CD4-positive, alpha-beta T cell treated with Interleukin-15 for 4 hours (primary cell): ENCODE results near the gene COL6A1.
"Not testable (repeated sequence)": the region's sequence is repeated elsewhere in the genome, so short reads cannot be mapped to it uniquely, and the experiment has no call there.

ENCODE experiments used
- DNase-seq: peaks from one replicate; pipeline ENCODE4 v3.0.0-alpha.2; 2020; ENCODE audit warnings: low spot score

The COL6A1 gene

DNA sequence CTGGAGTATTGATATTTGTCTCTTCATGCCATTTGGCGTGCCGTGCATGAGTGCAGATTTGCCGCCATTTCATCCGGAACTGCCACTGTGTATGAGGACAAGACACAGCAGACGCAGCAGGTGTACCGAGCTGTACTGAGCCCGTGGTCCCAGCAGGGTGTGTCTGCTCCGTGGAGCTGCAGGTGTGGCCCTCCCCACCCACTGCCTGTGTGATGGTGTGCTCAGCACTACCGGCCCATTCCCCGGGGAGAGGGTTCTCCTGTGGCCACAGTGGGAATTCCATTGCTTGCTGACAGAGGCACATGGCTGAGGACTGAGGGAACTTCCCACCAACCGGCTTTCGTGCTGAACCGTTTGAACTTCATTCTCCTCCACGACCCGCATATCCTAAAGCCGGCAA is 34.3 kb upstream of the COL6A1 start:
- DNase-seq: no peak

DNA sequence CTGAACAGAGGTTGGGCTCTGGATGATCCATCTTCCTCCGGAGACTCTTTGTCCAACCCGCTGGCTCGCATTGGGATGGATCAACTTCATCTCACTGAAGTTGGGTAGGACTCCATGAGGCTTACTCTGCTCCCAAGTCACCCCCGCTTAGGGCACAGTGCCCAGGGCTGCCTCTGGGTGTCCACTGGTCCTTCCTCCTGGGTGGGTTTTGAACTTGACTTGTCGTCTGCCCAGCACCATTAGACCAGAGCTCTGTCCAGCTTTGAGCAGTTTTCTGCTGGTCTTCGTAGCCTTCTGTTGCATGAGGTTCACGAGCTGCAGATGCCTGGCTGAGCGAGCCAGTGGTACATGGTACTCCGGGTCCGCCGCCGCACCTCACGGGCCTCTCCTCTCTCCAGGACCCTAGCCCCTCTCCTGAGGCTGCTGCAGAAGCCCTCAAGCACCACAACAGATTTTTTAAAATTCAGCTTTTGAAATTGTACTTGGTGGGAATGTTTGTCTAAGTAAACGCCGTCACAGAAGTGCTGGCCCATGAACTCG is 33.8 kb upstream of the COL6A1 start:
- no peak for DNase-seq

DNA sequence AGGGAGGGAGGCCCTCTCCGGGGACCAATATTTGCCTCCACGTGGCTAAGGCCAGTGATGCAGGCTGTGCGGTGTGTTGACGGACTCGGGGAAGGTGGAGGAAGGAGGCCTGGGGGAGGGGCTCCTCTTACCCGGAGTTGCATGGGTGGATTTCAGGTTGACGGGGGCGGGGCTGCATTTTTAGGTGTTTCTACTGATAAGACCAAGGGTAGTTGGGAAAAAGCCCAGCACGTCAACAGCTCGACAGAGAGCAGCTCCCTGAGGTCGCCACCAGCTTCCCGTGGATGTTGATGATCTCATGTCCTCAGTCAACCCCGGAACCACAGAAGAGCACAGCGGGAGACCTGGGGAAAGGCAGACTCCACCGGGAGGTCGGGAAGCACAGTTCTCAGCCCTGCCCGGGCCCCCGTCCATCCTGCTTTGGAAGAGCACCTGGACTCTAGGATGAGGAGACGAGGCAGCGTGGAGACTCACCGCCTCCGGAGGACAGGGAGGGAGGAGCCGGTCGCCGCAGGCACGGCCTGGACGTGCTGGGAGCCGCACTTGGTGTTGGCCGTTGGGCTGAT is 32.9 kb upstream of the COL6A1 start:
- DNase-seq: no peak

- DNase-seq: no peak
Measured at GRCh38 chr21:45949928-45950739, 31.4 kb upstream of the COL6A1 start.

DNA sequence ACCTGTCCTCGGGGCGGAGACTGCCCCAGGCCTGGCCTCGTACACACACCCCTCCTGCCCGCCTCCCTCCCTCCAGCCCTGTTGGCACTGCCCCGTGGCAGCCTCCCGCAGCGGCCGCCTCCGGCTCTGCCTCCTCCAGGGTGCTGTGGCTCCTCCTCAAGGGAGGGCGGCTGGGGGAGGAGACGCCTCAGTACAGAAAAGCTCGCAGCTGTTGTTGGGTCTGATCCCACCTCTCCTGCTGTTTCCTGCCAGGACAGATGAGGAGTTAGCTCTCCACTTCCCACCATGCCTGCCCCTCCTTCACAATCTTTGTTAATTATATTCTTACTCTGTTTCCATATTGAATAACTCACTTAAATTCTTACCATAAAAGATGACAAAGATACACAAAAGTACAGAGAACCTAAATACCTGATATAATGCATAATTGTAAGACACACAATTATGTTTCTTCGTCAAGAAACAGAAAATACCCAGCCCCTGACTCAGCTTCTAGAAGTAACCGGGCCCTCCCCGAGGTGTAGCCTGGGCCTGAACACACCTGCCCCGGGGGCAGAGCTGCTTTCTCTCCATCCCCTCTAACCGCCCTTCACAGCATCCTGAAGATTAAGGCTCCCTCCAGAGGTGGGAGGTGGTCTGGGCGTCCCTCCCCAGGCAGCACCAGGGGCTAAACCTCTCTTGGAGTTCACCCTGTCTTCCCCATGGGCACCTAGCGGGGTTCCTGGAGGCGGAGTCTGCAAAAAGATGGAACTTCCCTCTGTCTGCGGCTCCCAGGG is 30.6 kb upstream of the COL6A1 start:
- no peak for DNase-seq

DNA sequence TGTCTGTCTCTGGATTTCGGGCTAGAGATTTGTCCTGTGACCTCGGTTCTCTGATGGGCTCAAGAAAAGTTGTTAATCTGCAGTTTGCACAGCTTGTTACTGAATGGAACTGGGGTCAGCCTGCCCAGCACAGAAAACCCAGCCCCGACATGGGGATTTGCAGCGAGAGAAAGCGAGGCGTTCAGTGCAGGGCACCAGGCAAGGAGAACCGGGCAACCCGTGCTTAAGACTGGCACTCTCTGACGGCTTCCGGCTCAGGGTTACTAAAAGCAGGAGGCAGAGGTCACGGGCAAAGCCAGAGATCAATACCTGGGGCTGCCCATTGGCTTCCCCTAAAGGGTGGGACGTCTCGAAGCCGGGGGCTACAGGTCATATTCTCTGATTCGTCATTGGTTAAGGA is 29.9 kb upstream of the COL6A1 start:
- no peak for DNase-seq

DNA sequence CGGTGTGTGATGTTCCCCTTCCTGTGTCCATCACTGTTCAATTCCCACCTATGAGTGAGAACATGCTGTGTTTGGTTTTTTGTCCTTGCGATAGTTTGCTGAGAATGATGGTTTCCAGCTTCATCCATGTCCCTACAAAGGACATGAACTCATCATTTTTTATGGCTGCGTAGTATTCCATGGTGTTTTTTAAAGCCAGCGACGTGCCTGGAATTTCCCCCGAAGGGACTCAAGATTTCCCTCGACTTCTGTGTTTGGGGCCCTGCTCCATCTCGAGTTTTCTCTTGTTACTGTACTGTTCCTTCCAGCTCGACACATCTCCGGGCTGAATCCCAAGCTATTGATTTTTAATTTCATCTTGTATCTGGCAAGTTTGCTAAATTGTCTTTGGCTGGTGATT is 29.0 kb upstream of the COL6A1 start:
- DNase-seq: not testable (repeated sequence)

- no peak for DNase-seq
Measured at GRCh38 chr21:45952974-45953373, 28.6 kb upstream of the COL6A1 start.

DNA sequence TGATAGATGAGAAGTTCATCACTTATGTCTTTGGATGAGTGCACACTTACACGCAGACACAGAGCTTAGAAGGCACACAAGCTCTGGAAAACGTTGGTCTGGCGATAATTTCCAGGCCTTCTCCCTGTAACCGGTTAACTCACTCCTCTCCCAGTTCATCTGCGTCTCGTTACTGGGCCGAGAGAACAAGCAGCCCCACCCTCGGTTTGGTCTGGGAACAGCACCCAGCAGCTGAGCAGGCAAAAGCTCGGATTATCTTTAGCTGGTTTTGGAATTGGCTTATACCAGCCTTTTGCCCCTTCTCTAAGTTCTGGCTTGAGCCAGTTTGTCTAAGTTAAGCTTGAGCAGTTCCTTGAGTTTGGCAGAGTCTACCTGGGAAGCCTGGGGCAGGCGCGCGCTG is 27.3 kb upstream of the COL6A1 start:
- DNase-seq: no peak

DNA sequence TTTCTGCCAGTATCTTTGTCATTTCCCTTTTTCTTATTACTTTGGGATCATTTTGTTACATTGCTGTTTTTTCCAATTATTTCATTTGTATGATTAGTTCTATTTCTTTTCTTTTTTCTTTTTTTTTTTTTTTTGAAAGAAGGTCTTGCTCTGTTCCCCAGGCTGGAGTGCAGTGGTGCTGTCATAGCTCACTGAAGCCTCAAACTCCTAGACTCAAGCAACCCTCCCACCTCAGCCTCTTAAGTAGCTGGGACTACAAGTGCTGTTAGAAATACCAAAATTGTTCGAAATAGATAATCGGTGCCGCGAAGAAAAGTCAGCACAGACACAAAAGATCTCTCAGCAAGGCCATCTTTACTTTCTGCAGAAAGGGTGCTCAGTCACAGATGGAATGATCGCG is 26.6 kb upstream of the COL6A1 start:
- DNase-seq: no peak

GRCh38 chr21:45957551-45957950 is 24.0 kb upstream of the COL6A1 start:
- no peak for DNase-seq

DNA sequence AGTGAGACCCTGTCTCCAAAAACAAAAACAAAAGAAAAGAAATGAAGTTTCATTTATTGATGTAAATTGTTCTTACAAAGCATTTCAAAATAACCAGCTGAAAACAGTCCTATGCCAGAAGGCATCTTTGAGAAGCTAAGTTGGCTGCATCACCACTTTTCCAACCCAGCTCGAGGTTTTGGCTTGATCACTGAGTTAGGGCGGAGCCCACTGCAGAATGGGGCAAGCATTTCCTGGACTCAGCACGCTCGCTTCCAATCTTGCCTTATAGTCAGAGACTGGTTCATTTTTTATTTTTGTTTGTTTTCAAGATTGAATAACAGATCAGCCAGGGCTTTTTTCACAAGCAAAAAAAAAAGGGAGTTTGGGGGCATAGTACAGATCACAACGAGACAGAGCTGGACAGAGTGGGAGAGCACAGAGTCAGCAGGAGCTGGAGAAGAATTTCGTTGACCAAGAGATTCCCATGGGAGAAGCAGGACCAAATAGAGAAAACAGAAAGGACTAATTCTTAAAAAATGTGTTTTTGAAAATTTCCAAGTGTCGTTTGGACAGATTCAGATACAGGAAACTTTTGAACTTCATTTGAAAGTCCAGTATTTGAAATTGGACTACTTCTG is 23.5 kb upstream of the COL6A1 start:
- no peak for DNase-seq

- no peak for DNase-seq
Measured at GRCh38 chr21:45959182-45959581, 22.4 kb upstream of the COL6A1 start.

DNA sequence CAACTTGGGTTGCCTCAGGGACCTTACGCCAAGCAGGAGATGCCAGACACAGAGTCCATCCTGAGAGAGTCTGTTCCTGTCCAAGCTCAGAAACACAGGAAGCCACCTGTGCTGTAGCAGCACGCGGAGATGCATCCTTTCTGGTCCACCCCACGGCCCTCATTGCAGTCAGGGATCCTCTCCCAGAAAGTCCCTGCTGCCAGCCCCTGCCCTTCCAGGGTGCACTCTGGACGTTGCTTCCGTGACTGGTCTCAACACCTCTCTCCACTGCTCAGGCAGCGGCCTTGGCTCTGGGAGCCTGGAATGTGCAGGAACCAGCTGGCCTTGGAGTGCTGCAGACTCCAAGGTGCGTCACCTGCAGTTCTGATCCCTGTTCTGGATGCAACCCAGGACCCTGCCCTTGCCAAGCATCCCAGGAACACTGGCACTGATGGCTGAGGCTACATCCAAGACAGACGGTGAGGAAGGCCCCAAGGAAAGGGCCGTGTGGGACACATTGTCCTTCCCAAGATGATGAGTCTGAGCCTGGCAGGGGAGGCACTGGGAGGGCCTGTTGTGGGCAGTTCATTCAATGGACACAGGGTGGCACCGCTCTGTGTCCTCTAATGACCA is 21.7 kb upstream of the COL6A1 start:
- DNase-seq: no peak

- DNase-seq: not testable (repeated sequence)
Measured at GRCh38 chr21:45961408-45961807, 20.2 kb upstream of the COL6A1 start.

GRCh38 chr21:45962531-45963231 is 18.9 kb upstream of the COL6A1 start:
- no peak for DNase-seq

- no peak for DNase-seq
Measured at GRCh38 chr21:45963232-45963570, 18.4 kb upstream of the COL6A1 start.

DNA sequence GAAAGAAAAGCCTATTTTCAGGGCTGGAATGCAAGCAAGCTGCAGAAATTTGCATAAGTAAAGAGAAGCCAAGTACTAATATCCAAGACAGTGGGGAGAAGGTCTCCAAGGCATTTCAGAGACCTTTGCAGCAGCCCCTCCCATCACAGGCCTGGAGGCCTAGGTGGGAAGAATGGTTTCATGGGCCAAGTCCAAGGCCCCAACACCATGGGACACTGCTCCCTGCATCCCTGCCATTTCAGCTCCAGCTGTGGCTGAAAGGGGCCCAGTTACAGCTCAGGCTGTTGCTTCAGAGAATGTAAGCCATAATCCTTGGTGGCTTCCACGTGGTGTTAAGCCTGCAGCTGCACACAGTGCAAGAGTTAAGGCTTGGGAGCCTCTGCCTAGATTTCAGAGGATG is 16.9 kb upstream of the COL6A1 start:
- no peak for DNase-seq

DNA sequence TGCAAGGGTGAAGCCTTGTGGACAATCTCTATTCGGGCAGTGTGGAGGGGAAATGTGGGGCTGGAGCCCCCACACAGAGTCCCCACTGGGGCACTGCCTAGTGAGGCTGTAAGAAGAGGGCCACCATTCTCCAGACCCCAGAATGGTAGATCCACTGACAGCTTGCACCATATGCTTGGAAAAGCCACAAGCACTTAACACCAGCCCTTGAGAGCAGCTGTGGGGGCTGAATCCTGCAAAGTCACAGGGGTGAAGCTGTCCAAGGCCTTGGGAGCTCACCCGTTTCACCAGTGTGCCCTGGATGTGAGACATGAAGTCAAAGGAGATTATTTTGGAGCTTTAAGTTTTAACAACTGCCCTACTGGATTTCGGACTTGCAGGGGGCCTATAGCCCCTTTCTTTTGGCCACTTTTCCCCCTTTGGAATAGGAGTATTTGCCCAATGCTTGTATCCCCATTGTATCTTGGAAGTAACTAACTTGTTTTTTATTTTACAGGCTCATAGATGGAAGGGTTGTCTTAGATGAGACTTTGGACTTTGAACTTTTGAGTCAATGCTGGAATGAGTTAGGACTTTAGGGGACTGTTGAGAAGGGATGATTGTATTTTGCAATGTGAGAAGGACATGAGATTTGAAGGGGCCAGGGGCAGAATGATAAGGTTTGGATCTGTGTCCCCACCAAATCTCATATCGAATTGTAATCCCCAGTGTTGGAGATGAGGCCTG is 16.3 kb upstream of the COL6A1 start:
- DNase-seq: no peak

DNA sequence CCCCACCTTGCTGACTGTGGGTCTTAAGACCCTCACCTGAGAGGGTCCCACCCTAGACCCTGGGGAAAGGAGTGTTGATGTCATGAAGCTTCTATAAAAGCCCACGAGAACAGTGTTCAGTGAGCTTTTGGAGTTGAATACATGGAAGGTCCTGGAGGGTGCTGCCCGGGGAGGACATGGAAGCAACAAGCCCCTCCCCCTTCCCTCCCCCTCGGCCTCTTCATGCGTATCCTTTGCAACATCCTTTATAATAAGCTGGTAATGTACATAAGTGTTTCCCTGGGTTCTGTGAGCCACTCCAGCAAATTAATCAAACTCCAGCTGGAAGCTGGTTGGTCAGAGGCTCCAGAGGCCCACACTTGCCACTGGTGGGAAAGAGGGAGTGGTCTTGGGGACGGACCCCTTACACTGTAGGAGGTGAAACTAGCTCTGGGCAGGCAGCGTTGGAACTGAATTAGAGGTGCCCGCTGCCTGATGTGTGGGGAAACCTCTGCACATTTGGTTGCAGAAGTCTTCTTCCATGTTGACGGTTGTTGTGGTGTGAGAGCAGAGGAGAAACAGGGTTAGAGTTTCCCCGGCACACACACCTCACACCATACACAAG is 14.7 kb upstream of the COL6A1 start:
- DNase-seq: no peak
